Neural cell (in vitro differentiated cells): Measurements from ENCODE around the gene FGD6. TPM values are rescaled to one million over a fixed set of nuclear protein-coding genes. Genes with fewer than 3 reads are reported as not detected.
A peak's percentile ranks its signal among the peaks of the same experiment; 100 is the strongest.

ENCODE experiments used
- H2AFZ ChIP-seq: fragments of 200-600, 300-800 bp; sonication (generic), shearing (Covaris generic); 2 replicates; pipeline ENCODE4 v1.6.0; 2014; ENCODE audit warnings: low read depth, mild to moderate bottlenecking, antibody characterized with exemption, low read length, moderate library complexity
- H3F3A ChIP-seq: fragments of 200-600 bp; shearing (Covaris generic); 2 replicates; pipeline ENCODE4 v1.6.1; 2016; ENCODE audit warnings: mild to moderate bottlenecking, moderate library complexity, mixed read lengths, antibody characterized with exemption, low read length; ENCODE audit not compliant: insufficient read depth, poor library complexity, severe bottlenecking
- H3K27ac ChIP-seq: fragments of 200-600, 300-800 bp; sonication (generic), shearing (Covaris generic); 2 replicates; pipeline ENCODE4 v1.5.1; 2014; ENCODE audit warnings: mild to moderate bottlenecking, low read length, moderate library complexity
- H3K27me3 ChIP-seq: fragments of 300-800, 200-600 bp; sonication (generic), shearing (Covaris generic); 2 replicates; pipeline ENCODE4 v1.6.0; 2014; ENCODE audit warnings: mild to moderate bottlenecking, low read depth, low read length, moderate library complexity; ENCODE audit not compliant: insufficient read depth
- H3K36me3 ChIP-seq: fragments of 300-800, 200-600 bp; sonication (generic), shearing (Covaris generic); 2 replicates; pipeline ENCODE4 v1.5.1; 2014; ENCODE audit warnings: mild to moderate bottlenecking, antibody characterized with exemption, low read length, moderate library complexity; ENCODE audit not compliant: insufficient read depth
- H3K4me2 ChIP-seq: fragments of 300-800, 200-600 bp; sonication (generic), shearing (Covaris generic); 2 replicates; pipeline ENCODE4 v1.6.0; 2014; ENCODE audit warnings: mild to moderate bottlenecking, low read length
- H3K4me3 ChIP-seq: fragments of 300-800, 200-600 bp; sonication (generic), shearing (Covaris generic); 2 replicates; pipeline ENCODE4 v1.5.1; 2014; ENCODE audit warnings: mild to moderate bottlenecking, low read length, moderate library complexity
- H3K79me2 ChIP-seq: fragments of 200-600 bp; shearing (Covaris generic); replicated peaks from 2 replicates; pipeline ENCODE4 v1.6.0; 2014; ENCODE audit warnings: mild to moderate bottlenecking, low read length, moderate library complexity; ENCODE audit not compliant: insufficient read depth
- H3K9ac ChIP-seq: fragments of 300-800, 200-600 bp; sonication (generic), shearing (Covaris generic); 2 replicates; pipeline ENCODE4 v1.6.1; 2016; ENCODE audit warnings: mild to moderate bottlenecking, low read length, mixed read lengths
- H3K9me2 ChIP-seq: fragments of 200-600 bp; shearing (Covaris generic); 2 replicates; pipeline ENCODE4 v1.6.1; 2016; ENCODE audit warnings: mild to moderate bottlenecking, low read length, mixed read lengths; ENCODE audit not compliant: insufficient read depth
- H3K9me3 ChIP-seq: fragments of 200-600, 300-800 bp; sonication (generic), shearing (Covaris generic); 2 replicates; pipeline ENCODE4 v1.6.1; 2016; ENCODE audit warnings: mild to moderate bottlenecking, mixed run types, low read length, moderate library complexity, mixed read lengths
- H4K20me1 ChIP-seq: fragments of 200-600 bp; shearing (Covaris generic); 2 replicates; pipeline ENCODE4 v1.6.1; 2016; ENCODE audit warnings: mild to moderate bottlenecking, mixed run types; ENCODE audit not compliant: insufficient read depth
- CTCF ChIP-seq: fragments of 450-650 bp; IDR thresholded peaks from 2 replicates; pipeline ENCODE4 v1.5.1; 2014; ENCODE audit warnings: antibody characterized with exemption, mild to moderate bottlenecking, moderate library complexity; ENCODE audit not compliant: poor library complexity, severe bottlenecking
- EP300 ChIP-seq: fragments of 450-650 bp; conservative IDR thresholded peaks from 2 replicates; pipeline ENCODE4 v1.6.1; 2014; ENCODE audit warnings: antibody characterized with exemption, mild to moderate bottlenecking, moderate library complexity; ENCODE audit not compliant: poor library complexity, severe bottlenecking
- EZH2 ChIP-seq: fragments of 200-600, 300-800 bp; shearing (Covaris generic), sonication (generic); IDR thresholded peaks from 2 replicates; pipeline ENCODE4 v1.6.1; 2014; ENCODE audit warnings: antibody characterized with exemption, low read length, borderline replicate concordance, mild to moderate bottlenecking; ENCODE audit not compliant: insufficient read depth, poor library complexity, severe bottlenecking
- MXI1 ChIP-seq: fragments of 450-650 bp; conservative IDR thresholded peaks from 2 replicates; pipeline ENCODE4 v1.6.1; 2014; ENCODE audit warnings: antibody characterized with exemption, mild to moderate bottlenecking; ENCODE audit not compliant: poor library complexity, severe bottlenecking
- POLR2AphosphoS5 ChIP-seq: IDR thresholded peaks from 2 replicates; pipeline ENCODE4 v1.6.1; 2012
- RAD21 ChIP-seq: fragments of 450-650 bp; conservative IDR thresholded peaks from 2 replicates; pipeline ENCODE4 v1.6.1; 2014; ENCODE audit warnings: antibody characterized with exemption, mild to moderate bottlenecking, moderate library complexity
- REST ChIP-seq: IDR thresholded peaks from 2 replicates; pipeline ENCODE4 v1.6.1; 2012; ENCODE audit warnings: borderline replicate concordance
- SMC3 ChIP-seq: fragments of 450-650 bp; conservative IDR thresholded peaks from 2 replicates; pipeline ENCODE4 v1.6.1; 2014; ENCODE audit warnings: antibody characterized with exemption, mild to moderate bottlenecking, moderate library complexity; ENCODE audit not compliant: poor library complexity
- TAF1 ChIP-seq: IDR thresholded peaks from 2 replicates; pipeline ENCODE4 v1.6.1; 2012; ENCODE audit warnings: low read depth
- polyA plus RNA-seq: library from polyadenylated mRNA; depleted of rRNA; stranded (reverse); fragments of >200 nt; gene quantifications from 2 replicates; pipeline ENCODE4 v1.2.3, GENCODE V29; 2014

The FGD6 gene
- polyA plus RNA-seq, 1 donor from 2014 or later: 4.6 TPM

GRCh38 chr12:95198914-95199313 is 18.4 kb downstream of the FGD6 start:
- no peak overlapping the region for H3K4me3 ChIP-seq
- H4K20me1 ChIP-seq: no peaks in the 10 kb centered on the region
- no peaks in the 10 kb centered on the region for H3K9me2 ChIP-seq
- TF ChIP-seq RAD21: no peak
- TF ChIP-seq CTCF: no peak
- TF ChIP-seq POLR2AphosphoS5: no peak
- TF ChIP-seq REST: no peak
- TF ChIP-seq TAF1: no peak
- no peak for TF ChIP-seq SMC3
- TF ChIP-seq MXI1: no peak
- TF ChIP-seq EP300: no peak
- no peak for TF ChIP-seq EZH2
- peaks cover 12% of the 10 kb centered on the region for H3K79me2 ChIP-seq
- no peaks in the 10 kb centered on the region for H3K27me3 ChIP-seq
- no peaks in the 10 kb centered on the region for H3K9me3 ChIP-seq
- peaks cover 4% of the 10 kb centered on the region for H3F3A ChIP-seq
- no peak overlapping the region for H3K27ac ChIP-seq
- H3K9ac ChIP-seq: no peak overlapping the region
- no peaks in the 10 kb centered on the region for H3K36me3 ChIP-seq
- H2AFZ ChIP-seq: no peak overlapping the region
- no peak overlapping the region for H3K4me2 ChIP-seq

- Histone ChIP-seq H3K9me3 (no peaks in the 10 kb centered on the region), H3K27me3 (no peaks in the 10 kb centered on the region), H3K79me2 (peaks cover 7% of the 10 kb centered on the region)
Observed at GRCh38 chr12:95197636-95198035, 19.6 kb downstream of the FGD6 start.

More at GRCh38 chr12:95197636-95198035, 19.6 kb downstream of the FGD6 start:
- H4K20me1 ChIP-seq: no peaks in the 10 kb centered on the region
- H3K4me3 ChIP-seq: peak overlapping the region; percentile 21
- no peak overlapping the region for H2AFZ ChIP-seq
- no peaks in the 10 kb centered on the region for H3K36me3 ChIP-seq
- no peaks in the 10 kb centered on the region for H3K9me2 ChIP-seq
- no peak for TF ChIP-seq CTCF
- TF ChIP-seq RAD21: no peak
- no peak for TF ChIP-seq REST
- no peak for TF ChIP-seq EZH2
- TF ChIP-seq SMC3: no peak
- no peak for TF ChIP-seq POLR2AphosphoS5
- no peak overlapping the region for H3K9ac ChIP-seq
- H3F3A ChIP-seq: peaks cover 4% of the 10 kb centered on the region
- H3K27ac ChIP-seq: peak overlapping the region; percentile 53
- H3K4me2 ChIP-seq: no peak overlapping the region
